Osteocyte (in vitro differentiated cells): ENCODE data around the gene SCMH1. TPM values are rescaled to one million over a fixed set of nuclear protein-coding genes. Genes with fewer than 3 reads are reported as not detected.

Experiments used
- DNase-seq: peaks from one replicate; pipeline ENCODE4 v3.0.0; 2021; ENCODE audit warnings: mixed read lengths; ENCODE audit not compliant: unreplicated experiment; ENCODE audit errors: extremely low spot score
- H3K27ac Mint-ChIP-seq: one replicate; pipeline ENCODE4 v1.8.0; 2021; ENCODE audit warnings: mild to moderate bottlenecking, mixed read lengths; ENCODE audit not compliant: unreplicated experiment
- H3K27me3 Mint-ChIP-seq: one replicate; pipeline ENCODE4 v1.8.0; 2021; ENCODE audit warnings: mixed read lengths; ENCODE audit not compliant: unreplicated experiment
- H3K36me3 Mint-ChIP-seq: one replicate; pipeline ENCODE4 v1.8.0; 2021; ENCODE audit warnings: mixed read lengths; ENCODE audit not compliant: unreplicated experiment
- H3K4me1 Mint-ChIP-seq: one replicate; pipeline ENCODE4 v1.8.0; 2021; ENCODE audit warnings: mixed read lengths; ENCODE audit not compliant: unreplicated experiment
- H3K4me3 Mint-ChIP-seq: one replicate; pipeline ENCODE4 v1.8.0; 2021; ENCODE audit warnings: mild to moderate bottlenecking, moderate library complexity, mixed read lengths; ENCODE audit not compliant: unreplicated experiment
- H3K9me3 Mint-ChIP-seq: one replicate; pipeline ENCODE4 v1.8.0; 2021; ENCODE audit warnings: mixed read lengths; ENCODE audit not compliant: unreplicated experiment
- total RNA-seq: library from RNA; stranded (reverse); gene quantifications from 2 replicates; pipeline ENCODE4 v1.2.1, GENCODE V29; 2021
- TF ChIP-seq, protein P1 (sequence below): fragments of 200-600 bp; sonication (generic); IDR thresholded peaks from 2 replicates; pipeline ENCODE4 v1.5.0; 2021; ENCODE audit warnings: antibody characterized with exemption, mild to moderate bottlenecking, moderate library complexity

SCMH1 gene
- total RNA-seq, 1 donor from 2014 or later = 37.5 TPM

DNA sequence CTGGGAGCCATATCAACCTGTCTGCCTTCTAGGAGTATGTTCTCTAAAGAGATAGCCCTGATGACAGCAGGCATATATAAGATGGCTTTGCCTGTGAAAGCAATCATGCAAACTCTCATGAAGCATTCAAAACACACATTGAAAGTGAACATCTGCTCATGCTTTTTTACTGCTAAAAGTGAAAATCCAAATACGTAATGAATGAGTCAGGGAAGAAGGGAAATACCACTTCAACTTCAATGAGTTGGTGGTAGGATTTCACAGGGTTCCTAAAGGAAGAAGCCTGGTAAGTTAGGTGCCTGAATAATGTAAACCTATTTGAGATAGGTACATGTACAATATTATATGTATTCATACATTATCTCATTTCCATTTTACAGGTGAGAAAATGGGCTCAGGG lies 170.1 kb downstream of the SCMH1 start:
- TF ChIP-seq, protein P1, sequence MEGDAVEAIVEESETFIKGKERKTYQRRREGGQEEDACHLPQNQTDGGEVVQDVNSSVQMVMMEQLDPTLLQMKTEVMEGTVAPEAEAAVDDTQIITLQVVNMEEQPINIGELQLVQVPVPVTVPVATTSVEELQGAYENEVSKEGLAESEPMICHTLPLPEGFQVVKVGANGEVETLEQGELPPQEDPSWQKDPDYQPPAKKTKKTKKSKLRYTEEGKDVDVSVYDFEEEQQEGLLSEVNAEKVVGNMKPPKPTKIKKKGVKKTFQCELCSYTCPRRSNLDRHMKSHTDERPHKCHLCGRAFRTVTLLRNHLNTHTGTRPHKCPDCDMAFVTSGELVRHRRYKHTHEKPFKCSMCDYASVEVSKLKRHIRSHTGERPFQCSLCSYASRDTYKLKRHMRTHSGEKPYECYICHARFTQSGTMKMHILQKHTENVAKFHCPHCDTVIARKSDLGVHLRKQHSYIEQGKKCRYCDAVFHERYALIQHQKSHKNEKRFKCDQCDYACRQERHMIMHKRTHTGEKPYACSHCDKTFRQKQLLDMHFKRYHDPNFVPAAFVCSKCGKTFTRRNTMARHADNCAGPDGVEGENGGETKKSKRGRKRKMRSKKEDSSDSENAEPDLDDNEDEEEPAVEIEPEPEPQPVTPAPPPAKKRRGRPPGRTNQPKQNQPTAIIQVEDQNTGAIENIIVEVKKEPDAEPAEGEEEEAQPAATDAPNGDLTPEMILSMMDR = no peak
- H3K27ac Mint-ChIP-seq = no peak overlapping the region
- no peaks in the 10 kb centered on the region for H3K27me3 Mint-ChIP-seq
- H3K4me1 Mint-ChIP-seq = peaks cover 2% of the 10 kb centered on the region
- no peaks in the 10 kb centered on the region for H3K9me3 Mint-ChIP-seq
- DNase-seq = no peak
- no peak overlapping the region for H3K4me3 Mint-ChIP-seq
- H3K36me3 Mint-ChIP-seq = peaks cover 27% of the 10 kb centered on the region

DNA sequence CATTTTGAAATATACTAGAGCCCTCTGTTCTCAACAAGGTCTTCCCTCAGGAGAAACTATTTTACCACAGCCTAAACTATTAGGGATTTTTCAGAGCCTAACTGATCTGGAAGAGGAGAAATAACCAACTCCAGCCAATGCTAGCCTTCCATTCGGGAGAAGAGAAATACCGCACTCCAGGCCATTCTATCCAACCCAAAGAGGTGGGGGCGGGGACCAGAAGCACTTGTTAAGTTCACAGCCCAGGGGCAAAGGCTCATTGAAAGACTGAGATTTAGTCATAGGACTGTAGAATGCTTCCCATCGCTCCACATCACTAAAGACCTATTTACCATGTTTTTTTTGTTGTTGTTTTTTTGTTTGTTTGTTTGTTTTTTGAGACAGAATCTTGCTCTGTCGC lies 185.2 kb downstream of the SCMH1 start:
- Mint-ChIP-seq H3K27ac (no peak overlapping the region), H3K4me3 (no peak overlapping the region), H3K36me3 (peaks cover 53% of the 10 kb centered on the region), H3K27me3 (no peaks in the 10 kb centered on the region), H3K9me3 (peaks cover 9% of the 10 kb centered on the region), H3K4me1 (peaks cover 8% of the 10 kb centered on the region)
- DNase-seq = no peak
- TF ChIP-seq, protein P1 = no peak

DNA sequence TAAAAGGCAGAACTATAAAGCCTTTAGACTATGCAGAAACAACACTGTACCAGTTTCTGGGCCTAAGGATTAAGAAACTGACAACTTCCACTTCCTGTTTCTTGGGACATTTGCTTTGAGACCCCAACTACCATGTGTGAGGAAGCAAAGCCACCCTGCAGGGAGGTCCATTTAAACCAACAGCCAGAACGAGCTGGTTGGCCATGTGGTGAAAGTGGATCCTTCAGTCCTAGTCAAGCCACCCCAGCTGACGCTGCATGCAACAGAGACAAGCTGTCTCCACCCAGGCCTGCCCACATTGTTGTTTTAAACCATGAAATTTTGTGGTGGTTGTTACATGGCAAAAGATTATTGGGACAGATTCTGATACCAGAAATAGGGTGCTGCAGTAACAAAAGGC lies 188.8 kb downstream of the SCMH1 start:
- Mint-ChIP-seq H3K27ac (no peak overlapping the region), H3K9me3 (no peaks in the 10 kb centered on the region), H3K4me3 (no peak overlapping the region), H3K36me3 (peaks cover 34% of the 10 kb centered on the region), H3K4me1 (peaks cover 8% of the 10 kb centered on the region), H3K27me3 (no peaks in the 10 kb centered on the region)
- DNase-seq = no peak
- TF ChIP-seq, protein P1 = no peak

DNA sequence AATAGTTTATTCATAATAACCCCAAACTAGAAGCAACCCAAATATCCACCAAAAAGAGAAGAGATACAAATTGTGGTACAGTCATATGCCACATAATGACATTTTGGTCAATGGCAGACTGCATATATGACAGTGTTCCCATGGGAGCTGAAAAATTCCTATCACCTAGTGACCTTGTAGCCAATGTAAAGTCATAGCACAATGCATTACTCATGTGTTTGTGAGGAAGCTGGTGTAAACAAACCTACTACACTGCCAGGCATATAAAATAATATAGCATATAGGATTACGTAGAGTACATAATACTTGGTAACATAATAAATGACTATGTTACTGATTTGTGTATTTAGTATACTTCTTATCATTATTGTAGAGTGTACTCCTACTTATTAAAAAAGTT lies 191.1 kb downstream of the SCMH1 start:
- TF ChIP-seq, protein P1 = no peak
- H3K9me3 Mint-ChIP-seq = no peaks in the 10 kb centered on the region
- DNase-seq = no peak
- no peaks in the 10 kb centered on the region for H3K27me3 Mint-ChIP-seq
- H3K27ac Mint-ChIP-seq = no peak overlapping the region
- H3K4me3 Mint-ChIP-seq = no peak overlapping the region
- H3K36me3 Mint-ChIP-seq = peaks cover 42% of the 10 kb centered on the region
- peaks cover 2% of the 10 kb centered on the region for H3K4me1 Mint-ChIP-seq

DNA sequence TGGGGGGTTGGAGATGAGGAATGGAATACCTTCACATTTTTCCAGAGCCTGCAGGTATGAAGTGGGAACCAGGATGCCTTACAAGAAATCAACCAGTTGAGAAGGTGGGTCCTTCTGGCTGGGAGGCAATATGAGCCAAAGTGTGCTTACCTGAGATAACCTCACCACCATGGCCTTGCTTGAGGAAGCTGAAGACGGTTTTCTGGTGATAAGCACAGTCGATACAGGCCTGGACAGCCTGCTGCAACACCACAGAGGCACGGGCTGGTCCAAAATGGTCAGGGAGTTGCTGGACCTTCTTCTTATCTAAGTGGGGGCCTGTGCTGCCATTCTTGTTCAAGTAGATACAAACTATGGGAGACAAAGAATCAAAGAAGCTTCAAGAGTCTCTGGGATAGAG lies 193.6 kb downstream of the SCMH1 start:
- Mint-ChIP-seq H3K27me3 (no peaks in the 10 kb centered on the region), H3K4me3 (no peak overlapping the region), H3K4me1 (peaks cover 2% of the 10 kb centered on the region), H3K9me3 (no peaks in the 10 kb centered on the region), H3K36me3 (peaks cover 30% of the 10 kb centered on the region), H3K27ac (no peak overlapping the region)
- TF ChIP-seq, protein P1 = no peak
- no peak for DNase-seq
